Measurements from ENCODE around the gene ATP5ME.
A peak's percentile ranks its signal among the peaks of the same experiment; 100 is the strongest.
"Not testable (repeated sequence)": the region's sequence is repeated elsewhere in the genome, so short reads cannot be mapped to it uniquely, and the experiment has no call there.

Gene ATP5ME

DNA sequence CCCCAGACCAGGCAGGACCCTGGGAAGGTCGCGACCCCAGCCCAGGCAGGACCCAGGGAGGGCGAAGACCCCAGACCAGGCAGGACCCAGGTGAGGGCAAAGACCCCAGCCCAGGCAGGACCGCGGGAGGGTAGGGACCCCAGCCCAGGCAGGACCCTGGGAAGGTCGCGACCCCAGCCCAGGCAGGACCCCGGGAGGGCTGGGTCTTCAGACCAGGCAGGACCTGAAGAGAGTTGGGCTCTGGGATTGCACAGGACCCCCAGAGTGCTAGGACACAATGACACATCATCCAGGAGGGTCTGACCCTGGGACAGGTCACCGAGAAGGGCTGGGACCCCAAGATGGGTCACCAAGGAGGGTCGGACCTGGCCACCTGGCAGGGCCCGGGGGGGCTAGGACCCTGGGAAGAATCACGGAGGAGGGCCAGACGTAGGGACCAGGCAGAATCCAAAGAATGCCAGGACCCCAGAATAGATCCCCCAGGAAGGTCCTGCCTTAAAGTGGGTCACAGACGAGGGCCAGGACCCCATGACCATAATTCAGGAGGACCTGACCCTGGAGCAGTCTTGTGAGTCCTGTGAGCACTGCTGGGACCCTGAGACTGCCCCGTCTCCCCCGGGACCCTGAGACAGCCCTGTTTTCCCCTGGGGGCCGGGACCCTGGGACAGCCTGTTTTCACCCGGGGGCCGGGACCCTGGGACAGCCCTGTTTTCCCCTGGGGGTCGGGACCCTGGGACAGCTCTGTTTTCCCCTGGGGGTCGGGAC, 32.9 kb upstream of the ATP5ME start:
- Histone ChIP-seq H3F3A (ENCODE audit: control insufficient read depth, insufficient read depth) (peaks cover 3% of the 10 kb centered on the region; the same call in 1 of the 2 replicates), H3K36me3 (ENCODE audit: control insufficient read depth, low read length) (peaks cover 33% of the 10 kb centered on the region), H3K4me1 (ENCODE audit: control insufficient read depth, low read length) (peaks cover 16% of the 10 kb centered on the region), H4K20me1 (ENCODE audit: control insufficient read depth, insufficient read depth, low read depth, low read length) (peaks cover 10% of the 10 kb centered on the region; the same call in 1 of the 2 replicates), H3K4me3 (ENCODE audit: low read length) (peak overlapping the region; percentile 98), H3K9me3 (ENCODE audit: control insufficient read depth, insufficient read depth, low read length) (no peaks in the 10 kb centered on the region), H3K79me2 (ENCODE audit: control insufficient read depth, low read length) (peaks cover 63% of the 10 kb centered on the region), H3K27ac (ENCODE audit: low read depth, low read length) (no peak overlapping the region), H3K27me3 (ENCODE audit: control insufficient read depth, low read length) (no peaks in the 10 kb centered on the region), H3K9me2 (replicated peaks; ENCODE audit: control insufficient read depth, low read length) (no peaks in the 10 kb centered on the region), H3K4me2 (ENCODE audit: low read length) (peak overlapping the region; percentile 81)
- TF ChIP-seq, protein P1, sequence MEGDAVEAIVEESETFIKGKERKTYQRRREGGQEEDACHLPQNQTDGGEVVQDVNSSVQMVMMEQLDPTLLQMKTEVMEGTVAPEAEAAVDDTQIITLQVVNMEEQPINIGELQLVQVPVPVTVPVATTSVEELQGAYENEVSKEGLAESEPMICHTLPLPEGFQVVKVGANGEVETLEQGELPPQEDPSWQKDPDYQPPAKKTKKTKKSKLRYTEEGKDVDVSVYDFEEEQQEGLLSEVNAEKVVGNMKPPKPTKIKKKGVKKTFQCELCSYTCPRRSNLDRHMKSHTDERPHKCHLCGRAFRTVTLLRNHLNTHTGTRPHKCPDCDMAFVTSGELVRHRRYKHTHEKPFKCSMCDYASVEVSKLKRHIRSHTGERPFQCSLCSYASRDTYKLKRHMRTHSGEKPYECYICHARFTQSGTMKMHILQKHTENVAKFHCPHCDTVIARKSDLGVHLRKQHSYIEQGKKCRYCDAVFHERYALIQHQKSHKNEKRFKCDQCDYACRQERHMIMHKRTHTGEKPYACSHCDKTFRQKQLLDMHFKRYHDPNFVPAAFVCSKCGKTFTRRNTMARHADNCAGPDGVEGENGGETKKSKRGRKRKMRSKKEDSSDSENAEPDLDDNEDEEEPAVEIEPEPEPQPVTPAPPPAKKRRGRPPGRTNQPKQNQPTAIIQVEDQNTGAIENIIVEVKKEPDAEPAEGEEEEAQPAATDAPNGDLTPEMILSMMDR (IDR thresholded peaks at IDR 0.05; ENCODE audit: low read depth, low read length, poor library complexity, severe bottlenecking): no peak
- no peak for TF ChIP-seq EZH2phosphoT487 (IDR thresholded peaks at IDR 0.05; ENCODE audit: borderline replicate concordance, low read length)

DNA sequence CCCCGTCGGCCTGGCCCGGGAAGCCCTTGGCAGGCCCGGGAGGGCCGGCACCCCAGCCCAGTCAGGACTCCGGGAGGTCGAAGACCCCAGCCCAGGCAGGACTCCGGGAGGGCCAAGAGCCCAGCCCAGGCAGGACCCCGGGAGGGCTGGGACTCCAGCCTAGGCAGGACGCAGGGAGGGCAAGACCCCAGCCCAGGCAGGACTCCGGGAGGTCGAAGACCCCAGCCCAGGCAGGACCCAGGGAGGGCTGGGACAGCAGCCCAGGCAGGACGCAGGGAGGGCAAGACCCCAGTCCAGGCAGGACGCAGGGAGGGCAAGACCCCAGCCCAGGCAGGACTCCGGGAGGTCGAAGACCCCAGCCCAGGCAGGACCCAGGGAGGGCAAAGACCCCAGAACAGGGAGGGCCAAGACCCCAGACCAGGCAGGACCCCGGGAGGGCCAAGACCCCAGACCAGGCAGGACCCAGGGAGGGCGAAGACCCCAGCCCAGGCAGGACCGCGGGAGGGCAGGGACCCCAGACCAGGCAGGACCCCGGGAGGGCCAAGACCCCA, 32.1 kb upstream of the ATP5ME start:
- peaks cover 33% of the 10 kb centered on the region for H3K36me3 ChIP-seq (ENCODE audit: control insufficient read depth, low read length)
- peaks cover 18% of the 10 kb centered on the region for H3K4me1 ChIP-seq (ENCODE audit: control insufficient read depth, low read length)
- peak overlapping the region; percentile 98 for H3K4me3 ChIP-seq (ENCODE audit: low read length)
- peak overlapping the region; percentile 81 for H3K4me2 ChIP-seq (ENCODE audit: low read length)
- H3K79me2 ChIP-seq (ENCODE audit: control insufficient read depth, low read length): peaks cover 56% of the 10 kb centered on the region
- peaks cover 10% of the 10 kb centered on the region; the same call in 1 of the 2 replicates for H4K20me1 ChIP-seq (ENCODE audit: control insufficient read depth, insufficient read depth, low read depth, low read length)
- not testable (repeated sequence) for H3F3A ChIP-seq (ENCODE audit: control insufficient read depth, insufficient read depth); H3K9me3 ChIP-seq (ENCODE audit: control insufficient read depth, insufficient read depth, low read length); H3K27me3 ChIP-seq (ENCODE audit: control insufficient read depth, low read length); H3K9me2 ChIP-seq (replicated peaks; ENCODE audit: control insufficient read depth, low read length)
- peak overlapping the region; percentile 62 for H3K27ac ChIP-seq (ENCODE audit: low read depth, low read length)

DNA sequence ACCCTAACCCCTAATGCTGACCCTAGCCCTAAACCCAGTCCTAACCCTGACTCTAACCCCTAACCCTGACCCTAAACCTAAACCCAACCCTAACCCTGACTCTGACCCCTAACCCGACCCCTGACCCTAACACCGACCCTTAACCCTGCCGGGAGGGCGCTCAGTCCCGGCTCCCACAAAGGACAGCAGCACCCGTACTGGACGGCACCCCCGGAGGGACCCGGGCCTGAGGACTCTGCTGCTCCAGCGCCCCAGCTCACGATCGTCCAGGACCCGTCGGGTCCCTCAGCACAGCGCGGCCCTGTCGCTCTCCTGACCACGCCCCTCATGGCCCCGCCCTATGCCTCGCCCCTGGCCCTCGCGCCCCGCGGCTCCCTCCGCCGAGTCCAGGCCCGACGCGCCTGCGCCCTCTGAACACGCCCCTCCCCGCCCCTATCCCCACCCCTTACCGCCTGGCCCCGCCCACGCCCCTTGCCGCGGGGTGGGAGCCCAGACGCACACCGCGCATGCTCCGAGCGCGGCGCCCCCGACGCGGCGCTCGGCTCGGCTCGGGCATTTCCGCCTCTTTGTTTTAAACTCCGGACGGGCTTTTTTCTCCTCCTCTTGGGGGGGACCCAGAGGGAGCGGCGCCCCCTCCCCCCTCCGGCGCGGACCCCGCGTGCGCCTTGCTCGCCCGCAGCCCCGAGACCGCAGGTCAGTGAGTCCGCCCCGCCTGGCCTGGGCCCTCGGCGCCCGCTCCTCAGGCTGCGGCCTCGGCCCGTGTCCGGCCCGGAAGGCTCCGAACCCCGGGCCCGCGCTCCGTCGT, 31.4 kb upstream of the ATP5ME start, which contains the start of gene PCGF3:
PCGF3 (plus strand) TSS at position 555 of the 805 bp plus-strand sequence. CDS start 27,849 bp downstream, outside the sequence.
- Histone ChIP-seq H4K20me1 (ENCODE audit: control insufficient read depth, insufficient read depth, low read depth, low read length) (peaks cover 10% of the 10 kb centered on the region; the same call in 1 of the 2 replicates), H3F3A (ENCODE audit: control insufficient read depth, insufficient read depth) (peaks cover 3% of the 10 kb centered on the region; the same call in 1 of the 2 replicates), H3K27ac (ENCODE audit: low read depth, low read length) (peak within 1 kb of the TSS; percentile 62), H3K4me3 (ENCODE audit: low read length) (peak within 1 kb of the TSS; percentile 98), H3K27me3 (ENCODE audit: control insufficient read depth, low read length) (no peaks in the 10 kb centered on the region), H3K4me1 (ENCODE audit: control insufficient read depth, low read length) (peaks cover 25% of the 10 kb centered on the region), H3K9me3 (ENCODE audit: control insufficient read depth, insufficient read depth, low read length) (no peaks in the 10 kb centered on the region), H3K4me2 (ENCODE audit: low read length) (peak within 1 kb of the TSS; percentile 81), H3K9me2 (replicated peaks; ENCODE audit: control insufficient read depth, low read length) (no peaks in the 10 kb centered on the region), H3K36me3 (ENCODE audit: control insufficient read depth, low read length) (peaks cover 29% of the 10 kb centered on the region), H3K79me2 (ENCODE audit: control insufficient read depth, low read length) (peaks cover 49% of the 10 kb centered on the region)
- no peak for TF ChIP-seq EZH2phosphoT487 (IDR thresholded peaks at IDR 0.05; ENCODE audit: borderline replicate concordance, low read length)
- TF ChIP-seq, protein P1 (IDR thresholded peaks at IDR 0.05; ENCODE audit: low read depth, low read length, poor library complexity, severe bottlenecking): no peak

All from DOHH2 (cell line).